ENCODE data around the gene ALDH1B1. TPM values are rescaled to one million over a fixed set of nuclear protein-coding genes. Genes with fewer than 3 reads are reported as not detected.

Gene ALDH1B1
- total RNA-seq, 3 donors from 2014 or later, result 10.2 to 18.4 (median 11.0) TPM

GRCh38 chr9:38404314-38404713 is 11.8 kb downstream of the ALDH1B1 start:
- intact Hi-C loops (cut with DNase I; ENCODE audit: low total_unique reads), result loop anchor here (10.0 kb wide), 1 partner anchor 660 kb away; no protein-coding TSS in a partner anchor
- Histone ChIP-seq H3K9me3 (no peaks in the 10 kb centered on the region), H3K4me3 (no peak overlapping the region), H3K4me1 (no peaks in the 10 kb centered on the region), H3K36me3 (no peaks in the 10 kb centered on the region), H3K27ac (no peak overlapping the region), H3K27me3 (peaks cover 0 to 14% of the 10 kb centered on the region in 2 donors)
- TF ChIP-seq POLR2A (IDR thresholded peaks at IDR 0.05) (no peak), POLR2AphosphoS5 (IDR thresholded peaks at IDR 0.05) (no peak), CTCF (IDR thresholded peaks at IDR 0.05) (no peak)
- no peak for DNase-seq (ENCODE audit: low spot score in 2 of 2)

DNA sequence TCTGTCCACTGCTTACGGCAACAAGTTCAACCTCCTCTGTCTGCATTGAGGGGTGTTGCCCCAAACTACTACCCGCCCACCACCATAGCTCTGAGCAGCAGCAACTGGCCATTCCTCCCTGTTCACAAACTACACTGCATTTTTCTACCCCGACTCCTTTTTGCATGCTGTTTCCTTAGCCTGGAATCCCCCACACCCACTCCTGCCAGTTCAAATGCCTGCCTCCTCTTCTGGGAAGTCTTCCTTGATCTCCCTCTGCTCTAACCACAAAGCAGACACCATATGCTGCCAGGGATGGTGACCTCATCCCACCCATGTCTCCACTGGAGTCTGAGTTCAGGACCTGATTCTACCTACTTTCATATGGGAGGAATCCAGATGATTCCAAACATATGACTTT is 13.3 kb downstream of the ALDH1B1 start:
- TF ChIP-seq POLR2A (IDR thresholded peaks at IDR 0.05), result no peak
- no peak for TF ChIP-seq CTCF (IDR thresholded peaks at IDR 0.05)
- TF ChIP-seq POLR2AphosphoS5 (IDR thresholded peaks at IDR 0.05), result no peak
- DNase-seq (ENCODE audit: low spot score in 2 of 2), result no peak
- intact Hi-C loops (cut with DNase I; ENCODE audit: low total_unique reads), result loop anchor here (10.0 kb wide), 1 partner anchor 661 kb away; no protein-coding TSS in a partner anchor
- H3K4me3 ChIP-seq, result no peak overlapping the region
- H3K27me3 ChIP-seq, result peaks cover 0 to 14% of the 10 kb centered on the region in 2 donors
- no peaks in the 10 kb centered on the region for H3K4me1 ChIP-seq
- no peaks in the 10 kb centered on the region for H3K36me3 ChIP-seq
- H3K27ac ChIP-seq, result no peak overlapping the region
- no peaks in the 10 kb centered on the region for H3K9me3 ChIP-seq

GRCh38 chr9:38406476-38407186 is 14.1 kb downstream of the ALDH1B1 start:
- Histone ChIP-seq H3K27ac (no peak overlapping the region), H3K36me3 (no peaks in the 10 kb centered on the region), H3K4me1 (no peaks in the 10 kb centered on the region), H3K4me3 (no peak overlapping the region), H3K27me3 (peaks cover 0 to 14% of the 10 kb centered on the region in 2 donors), H3K9me3 (no peaks in the 10 kb centered on the region)
- TF ChIP-seq POLR2A (IDR thresholded peaks at IDR 0.05), result no peak
- DNase-seq (ENCODE audit: low spot score in 2 of 2), result no peak
- intact Hi-C loops (cut with DNase I; ENCODE audit: low total_unique reads), result loop anchor here (10.0 kb wide), 1 partner anchor 662 kb away; no protein-coding TSS in a partner anchor

GRCh38 chr9:38408719-38409118 is 16.2 kb downstream of the ALDH1B1 start:
- Histone ChIP-seq H3K27me3 (peaks cover 0 to 19% of the 10 kb centered on the region in 2 donors), H3K9me3 (no peaks in the 10 kb centered on the region), H3K4me3 (no peak overlapping the region), H3K4me1 (no peaks in the 10 kb centered on the region), H3K27ac (no peak overlapping the region), H3K36me3 (no peaks in the 10 kb centered on the region)
- no peak for DNase-seq (ENCODE audit: low spot score in 2 of 2)
- intact Hi-C loops (cut with DNase I; ENCODE audit: low total_unique reads), result loop anchor here (10.0 kb wide), 1 partner anchor 664 kb away; no protein-coding TSS in a partner anchor
- TF ChIP-seq CTCF (IDR thresholded peaks at IDR 0.05), result no peak
- no peak for TF ChIP-seq POLR2A (IDR thresholded peaks at IDR 0.05)
- no peak for TF ChIP-seq POLR2AphosphoS5 (IDR thresholded peaks at IDR 0.05)

- intact Hi-C loops (cut with DNase I; ENCODE audit: low total_unique reads), result no loop called here
These were observed 20.2 kb downstream of the ALDH1B1 start for GRCh38 chr9:38412751-38413150.

More at GRCh38 chr9:38412751-38413150, 20.2 kb downstream of the ALDH1B1 start:
- no peaks in the 10 kb centered on the region for H3K4me1 ChIP-seq
- H3K36me3 ChIP-seq, result no peaks in the 10 kb centered on the region
- TF ChIP-seq POLR2A (IDR thresholded peaks at IDR 0.05) (no peak), POLR2AphosphoS5 (IDR thresholded peaks at IDR 0.05) (no peak), CTCF (IDR thresholded peaks at IDR 0.05) (no peak)
- no peak overlapping the region for H3K4me3 ChIP-seq
- H3K27ac ChIP-seq, result no peak overlapping the region
- no peak for DNase-seq (ENCODE audit: low spot score in 2 of 2)
- no peaks in the 10 kb centered on the region for H3K9me3 ChIP-seq
- H3K27me3 ChIP-seq, result peaks cover 0 to 15% of the 10 kb centered on the region in 2 donors

Measured in breast epithelium (tissue), 4 donors.